Measurements from ENCODE around the gene PLEKHG4. TPM values are rescaled to one million over a fixed set of nuclear protein-coding genes. Genes with fewer than 3 reads are reported as not detected.

The PLEKHG4 gene
- total RNA-seq, 1 donor from 2014 or later = 11.6 TPM

DNA sequence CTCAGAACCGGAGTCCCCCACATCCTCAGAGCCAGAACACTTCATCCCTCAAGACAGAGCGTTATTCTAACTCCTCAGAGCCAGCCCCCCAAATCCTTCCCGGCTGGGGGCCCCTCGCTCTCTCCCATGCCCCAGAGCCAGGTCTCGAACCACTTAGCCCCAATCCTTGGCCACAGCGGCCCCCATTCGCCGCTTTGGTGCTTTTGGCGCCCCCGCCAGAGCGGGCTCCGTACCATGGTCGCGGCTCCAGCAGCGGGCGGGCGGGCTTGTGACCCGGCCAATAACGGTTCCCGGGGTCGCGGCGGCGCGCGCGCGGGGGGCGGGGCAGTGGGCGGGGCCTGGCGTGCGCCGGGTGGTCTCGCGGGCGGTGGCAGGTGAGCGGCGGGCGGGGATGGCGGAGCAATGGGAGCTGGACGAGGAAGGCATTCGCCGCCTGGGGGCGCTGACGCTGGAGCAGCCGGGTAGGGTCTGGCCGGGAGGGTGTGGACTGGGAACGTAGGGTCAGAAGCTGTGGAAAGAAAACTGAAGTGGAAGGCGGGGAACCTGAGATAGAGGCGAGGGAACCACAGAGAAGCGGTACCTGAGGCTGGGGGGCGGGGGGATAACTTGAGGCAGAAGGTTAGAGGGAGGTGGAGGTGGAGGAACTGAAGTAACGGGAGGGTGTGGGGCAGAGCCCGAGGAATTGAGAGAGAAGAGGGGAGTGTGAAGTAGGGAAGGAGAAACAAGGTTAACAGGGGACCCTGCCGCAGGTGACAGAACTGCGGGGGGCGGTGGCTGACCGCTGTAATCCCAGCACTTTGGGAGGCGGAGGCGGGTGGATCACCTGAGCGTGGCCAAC, 47.4 kb downstream of the PLEKHG4 start, which contains the start of the genes KCTD19 and LRRC36:
TSS of gene KCTD19 (minus strand) at position 270 of the 838 bp plus-strand sequence. CDS start at position 236, 34 bp downstream.
TSS of gene LRRC36 (plus strand) at position 344 of the 838 bp plus-strand sequence. CDS start at position 392, 48 bp downstream.
- peak in 1 of 2 donors; percentile 48 for DNase-seq (ENCODE audit: low read depth in 2 of 2)

DNA sequence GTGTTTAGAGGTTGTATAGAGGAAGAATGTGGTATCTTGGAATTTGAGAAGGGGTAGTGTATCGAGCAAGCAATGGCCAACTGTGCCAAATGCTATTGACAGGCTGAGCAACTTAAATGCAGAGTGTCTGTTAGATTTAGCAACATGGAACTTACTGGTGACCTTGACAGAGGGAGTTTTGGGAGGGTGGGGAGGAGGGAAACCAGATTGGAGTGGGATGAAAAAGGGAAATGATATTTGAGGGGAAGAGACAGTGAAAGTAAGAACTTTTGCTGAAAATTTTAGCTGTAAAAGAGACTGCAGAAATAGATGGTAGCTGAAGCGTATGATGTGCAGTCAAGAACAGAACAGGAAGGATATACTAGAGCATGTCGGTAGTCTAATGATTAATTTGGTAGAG, 48.4 kb downstream of the PLEKHG4 start:
- DNase-seq (ENCODE audit: low read depth in 2 of 2) = no peak

DNA sequence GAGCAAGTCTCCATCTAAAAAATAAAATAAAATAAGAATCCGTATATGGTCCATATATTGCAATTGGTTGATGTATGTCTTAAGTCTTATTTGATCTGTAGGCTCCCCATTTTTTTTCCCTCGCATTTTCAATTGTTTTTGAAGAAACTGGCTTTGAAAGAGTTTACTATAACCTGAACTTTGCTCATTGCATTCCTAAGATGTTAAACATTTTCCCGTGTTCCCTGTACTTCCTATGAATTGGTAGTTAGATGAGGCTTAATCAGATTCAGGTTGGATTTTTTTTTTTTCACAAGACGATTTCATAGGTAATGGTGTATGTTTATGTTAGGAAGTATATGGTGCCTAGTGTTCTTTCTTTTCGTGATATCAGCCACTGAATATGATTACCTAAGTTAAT, 50.6 kb downstream of the PLEKHG4 start:
- peak in 1 of 2 donors; percentile 21 for DNase-seq (ENCODE audit: low read depth in 2 of 2)

DNA sequence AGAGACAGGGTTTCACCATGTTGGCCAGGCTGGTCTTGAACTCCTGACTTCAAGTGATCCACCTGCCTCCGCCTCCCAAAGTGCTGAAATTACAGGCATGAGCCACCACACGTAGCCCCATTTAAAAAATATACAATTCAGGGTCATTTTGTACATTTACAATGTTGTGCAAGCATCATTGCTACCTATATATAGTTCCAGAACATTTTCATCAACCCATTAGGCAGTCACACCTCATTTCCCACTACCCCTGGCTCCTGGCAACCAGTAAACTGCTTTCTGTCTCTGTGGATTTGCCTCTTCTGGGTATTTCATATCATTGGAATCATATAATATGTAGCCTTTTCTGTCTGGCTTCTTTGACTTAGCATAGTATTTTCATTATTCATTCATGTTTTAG, 54.0 kb downstream of the PLEKHG4 start:
- no peak for DNase-seq (ENCODE audit: low read depth in 2 of 2)

DNA sequence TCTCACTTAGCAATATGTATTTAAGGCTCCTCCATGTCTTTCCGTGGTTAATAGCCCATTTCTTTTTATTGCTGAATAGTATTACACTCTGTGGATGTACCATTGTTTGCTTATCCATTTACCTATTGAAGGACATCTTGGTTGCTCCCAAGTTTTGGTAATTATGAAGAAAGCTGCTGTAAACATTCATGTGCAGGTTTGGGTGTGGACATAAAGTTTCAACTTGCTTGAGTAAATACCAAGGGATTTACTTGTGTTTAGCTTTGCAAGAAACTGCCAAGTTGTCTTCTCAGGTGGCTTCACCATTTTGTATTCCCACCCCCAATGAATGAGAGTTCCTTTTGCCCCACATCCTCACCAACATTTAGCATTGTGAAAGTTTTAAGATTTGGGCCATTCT, 56.8 kb downstream of the PLEKHG4 start:
- no peak for DNase-seq (ENCODE audit: low read depth in 2 of 2)

DNA sequence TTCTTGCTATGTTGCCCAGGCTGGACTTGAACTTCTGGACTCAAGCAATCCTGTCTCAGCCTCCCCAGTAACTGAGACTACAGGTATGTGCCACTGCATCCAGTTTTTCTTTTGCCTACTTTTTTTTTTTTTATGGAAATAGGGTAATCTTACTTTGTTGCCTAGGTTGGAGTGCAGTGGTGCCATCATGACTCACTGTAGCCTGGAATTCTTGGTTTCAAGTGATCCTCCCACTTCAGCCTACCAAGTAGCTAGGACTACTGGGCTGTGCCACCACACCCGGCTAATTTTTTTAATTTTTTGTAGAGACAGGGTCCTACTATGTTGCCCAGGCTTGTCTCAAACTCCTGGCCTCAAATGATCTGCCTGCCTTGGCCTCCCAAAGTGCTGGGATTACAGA, 57.3 kb downstream of the PLEKHG4 start:
- DNase-seq (ENCODE audit: low read depth in 2 of 2) = no peak

Other genes with a start within 250 kb of the PLEKHG4 start
- gene PHAF1, start 169.6 kb upstream of the PLEKHG4 start, total RNA-seq = 9.6 and 15.0 TPM in 2 replicates
- 2.4 and 6.3 TPM in 2 replicates for gene B3GNT9, start 128.5 kb upstream of the PLEKHG4 start, total RNA-seq
- gene TRADD, start 119.6 kb upstream of the PLEKHG4 start, total RNA-seq = 12.1 and 17.2 TPM in 2 replicates
- 4.2 and 7.1 TPM in 2 replicates for gene FBXL8, start 119.6 kb upstream of the PLEKHG4 start, total RNA-seq
- 0.77 and 1.1 TPM in 2 replicates for gene HSF4, start 114.8 kb upstream of the PLEKHG4 start, total RNA-seq
- gene NOL3, start 109.0 kb upstream of the PLEKHG4 start, total RNA-seq = 5.8 and 6.8 TPM in 2 replicates
- gene MATCAP1, start 95.6 kb upstream of the PLEKHG4 start, total RNA-seq = 6.7 and 8.1 TPM in 2 replicates
- gene EXOC3L1, start 89.4 kb upstream of the PLEKHG4 start, total RNA-seq = 38.8 and 57.7 TPM in 2 replicates
- gene E2F4, start 87.4 kb upstream of the PLEKHG4 start, total RNA-seq = 58.8 and 64.5 TPM in 2 replicates
- 0.64 and 1.0 TPM in 2 replicates for gene ELMO3, start 80.4 kb upstream of the PLEKHG4 start, total RNA-seq
- 23.6 and 28.1 TPM in 2 replicates for gene TMEM208, start 52.4 kb upstream of the PLEKHG4 start, total RNA-seq
- 15.0 and 18.2 TPM in 2 replicates for gene FHOD1, start 32.1 kb upstream of the PLEKHG4 start, total RNA-seq
- gene SLC9A5, start 30.6 kb upstream of the PLEKHG4 start, total RNA-seq = 0.39 and 0.51 TPM in 2 replicates
- gene KCTD19, start 47.2 kb downstream of the PLEKHG4 start, total RNA-seq = under 0.01 TPM in 1 of 2 replicates, not detected in the other
- under 0.01 and 0.13 TPM in 2 replicates for gene LRRC36, start 47.3 kb downstream of the PLEKHG4 start, total RNA-seq
- gene TPPP3, start 114.0 kb downstream of the PLEKHG4 start, total RNA-seq = under 0.01 TPM in 2 replicates
- gene ZDHHC1, start 136.9 kb downstream of the PLEKHG4 start, total RNA-seq = 3.1 and 6.4 TPM in 2 replicates
- gene HSD11B2, start 151.6 kb downstream of the PLEKHG4 start, total RNA-seq = not detected in 2 replicates
- gene ATP6V0D1, start 201.6 kb downstream of the PLEKHG4 start, total RNA-seq = 86.7 and 153 TPM in 2 replicates
- gene AGRP, start 204.0 kb downstream of the PLEKHG4 start, total RNA-seq = not detected in 2 replicates
- 25.0 and 44.0 TPM in 2 replicates for gene RIPOR1, start 249.3 kb downstream of the PLEKHG4 start, total RNA-seq

Measured in dermis microvascular lymphatic vessel endothelial cell (primary cell).